ENCODE results near the gene TGFB2.

TGFB2 gene

DNA sequence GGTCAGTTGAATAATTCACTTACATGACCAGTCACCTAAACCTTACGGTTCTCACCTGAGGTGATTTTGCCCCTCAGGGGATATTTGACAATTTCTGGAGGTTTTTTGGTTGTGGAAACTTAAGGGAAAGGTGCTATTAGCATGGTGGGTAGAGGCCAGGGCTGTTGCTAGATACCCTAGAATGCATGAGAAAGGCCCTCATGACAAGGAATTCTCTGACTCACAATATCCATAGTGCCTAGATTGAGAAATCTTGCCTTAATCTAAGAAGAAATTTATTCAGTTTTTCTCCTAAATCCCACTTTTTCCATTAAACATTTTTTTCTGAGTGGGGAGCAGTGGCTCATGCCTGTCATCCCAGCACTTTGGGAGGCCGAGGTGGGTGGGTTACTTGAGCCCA, 119.7 kb downstream of the TGFB2 start:
- H3K4me1 ChIP-seq (ENCODE audit: control insufficient read depth in 5 of 5, insufficient read depth in 5 of 5, low read length in 5 of 5) = peaks cover 2 to 33% (median 24%) of the 10 kb centered on the region in 5 donors
- no peak overlapping the region for H3K9ac ChIP-seq (ENCODE audit: low read length in 5 of 5)
- no peak overlapping the region for H3K4me3 ChIP-seq (ENCODE audit: low read depth in 1 of 5, low read length in 5 of 5)
- H3K36me3 ChIP-seq (ENCODE audit: control insufficient read depth in 5 of 5, insufficient read depth in 5 of 5, low read length in 5 of 5) = no peaks in the 10 kb centered on the region
- H3K27ac ChIP-seq (ENCODE audit: low read depth, low read length) = no peak overlapping the region
- no peaks in the 10 kb centered on the region for H3K9me3 ChIP-seq (ENCODE audit: control insufficient read depth in 5 of 5, low read length in 5 of 5)
- H3K27me3 ChIP-seq (ENCODE audit: control insufficient read depth in 5 of 5, insufficient read depth in 4 of 5, low read length in 5 of 5) = no peaks in the 10 kb centered on the region

- H3K27me3 ChIP-seq (ENCODE audit: control insufficient read depth in 5 of 5, insufficient read depth in 4 of 5, low read length in 5 of 5) = no peaks in the 10 kb centered on the region
- no peak overlapping the region for H3K27ac ChIP-seq (ENCODE audit: low read depth, low read length)
- H3K36me3 ChIP-seq (ENCODE audit: control insufficient read depth in 5 of 5, insufficient read depth in 5 of 5, low read length in 5 of 5) = no peaks in the 10 kb centered on the region
- H3K9ac ChIP-seq (ENCODE audit: low read length in 5 of 5) = no peak overlapping the region
- no peaks in the 10 kb centered on the region for H3K9me3 ChIP-seq (ENCODE audit: control insufficient read depth in 5 of 5, low read length in 5 of 5)
- peaks cover 0 to 25% (median 16%) of the 10 kb centered on the region in 5 donors for H3K4me1 ChIP-seq (ENCODE audit: control insufficient read depth in 5 of 5, insufficient read depth in 5 of 5, low read length in 5 of 5)
- H3K4me3 ChIP-seq (ENCODE audit: low read depth in 1 of 5, low read length in 5 of 5) = no peak overlapping the region
Observed at GRCh38 chr1:218466341-218467010, 121.3 kb downstream of the TGFB2 start.

- no peak overlapping the region for H3K9ac ChIP-seq (ENCODE audit: low read length in 5 of 5)
- no peak overlapping the region for H3K4me3 ChIP-seq (ENCODE audit: low read depth in 1 of 5, low read length in 5 of 5)
- H3K27me3 ChIP-seq (ENCODE audit: control insufficient read depth in 5 of 5, insufficient read depth in 4 of 5, low read length in 5 of 5) = no peaks in the 10 kb centered on the region
- H3K36me3 ChIP-seq (ENCODE audit: control insufficient read depth in 5 of 5, insufficient read depth in 5 of 5, low read length in 5 of 5) = no peaks in the 10 kb centered on the region
- H3K4me1 ChIP-seq (ENCODE audit: control insufficient read depth in 5 of 5, insufficient read depth in 5 of 5, low read length in 5 of 5) = peaks cover 0 to 21% (median 15%) of the 10 kb centered on the region in 5 donors
- no peak overlapping the region for H3K27ac ChIP-seq (ENCODE audit: low read depth, low read length)
- H3K9me3 ChIP-seq (ENCODE audit: control insufficient read depth in 5 of 5, low read length in 5 of 5) = no peaks in the 10 kb centered on the region
Observed at GRCh38 chr1:218467101-218468072, 122.3 kb downstream of the TGFB2 start.

- H3K27me3 ChIP-seq (ENCODE audit: control insufficient read depth in 5 of 5, insufficient read depth in 4 of 5, low read length in 5 of 5) = no peaks in the 10 kb centered on the region
- no peaks in the 10 kb centered on the region for H3K9me3 ChIP-seq (ENCODE audit: control insufficient read depth in 5 of 5, low read length in 5 of 5)
- H3K36me3 ChIP-seq (ENCODE audit: control insufficient read depth in 5 of 5, insufficient read depth in 5 of 5, low read length in 5 of 5) = no peaks in the 10 kb centered on the region
- no peak overlapping the region for H3K9ac ChIP-seq (ENCODE audit: low read length in 5 of 5)
- no peak overlapping the region for H3K27ac ChIP-seq (ENCODE audit: low read depth, low read length)
- H3K4me3 ChIP-seq (ENCODE audit: low read depth in 1 of 5, low read length in 5 of 5) = no peak overlapping the region
- peaks cover 0 to 15% (median 2%) of the 10 kb centered on the region in 5 donors for H3K4me1 ChIP-seq (ENCODE audit: control insufficient read depth in 5 of 5, insufficient read depth in 5 of 5, low read length in 5 of 5)
Observed at GRCh38 chr1:218468711-218469110, 123.6 kb downstream of the TGFB2 start.

DNA sequence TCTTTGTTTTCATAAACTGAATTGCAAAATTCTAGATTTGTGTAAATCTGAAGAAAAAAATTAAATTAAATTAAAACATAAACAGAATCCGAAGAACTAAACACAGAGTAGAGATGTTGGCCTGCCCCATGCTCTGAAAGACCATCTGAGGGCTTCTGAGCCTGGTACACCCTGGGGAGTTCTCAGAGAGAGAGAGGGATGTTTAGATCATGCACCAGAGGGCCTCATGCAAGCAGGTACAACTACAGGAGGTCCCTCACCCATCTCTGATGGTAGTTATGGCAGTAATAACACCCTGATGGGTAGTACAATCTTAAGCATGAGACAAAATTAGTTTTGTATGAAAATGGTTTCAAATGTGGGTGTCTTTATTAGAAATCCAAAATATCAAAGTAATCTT, 127.7 kb downstream of the TGFB2 start:
- Histone ChIP-seq H3K36me3 (ENCODE audit: control insufficient read depth in 5 of 5, insufficient read depth in 5 of 5, low read length in 5 of 5) (no peaks in the 10 kb centered on the region), H3K27me3 (ENCODE audit: control insufficient read depth in 5 of 5, insufficient read depth in 4 of 5, low read length in 5 of 5) (no peaks in the 10 kb centered on the region)

DNA sequence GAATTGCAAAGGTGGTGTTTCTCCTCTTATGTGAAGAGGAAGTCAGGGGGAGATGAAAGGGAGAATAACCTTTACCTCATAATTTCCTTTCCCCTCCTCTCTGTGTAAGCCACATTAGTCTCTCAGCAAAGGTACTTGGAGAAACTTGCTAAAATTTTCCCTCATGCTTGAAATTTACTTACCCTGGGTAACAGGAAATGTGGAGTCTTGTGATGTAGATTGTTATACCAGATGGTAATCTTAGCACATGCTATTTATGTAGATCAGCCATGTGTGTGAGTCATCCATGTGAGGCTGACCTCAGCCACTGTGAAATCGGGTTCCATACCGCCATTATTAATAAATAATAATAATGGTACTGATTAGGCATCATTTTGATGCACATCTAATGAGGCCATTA, 128.4 kb downstream of the TGFB2 start:
- peaks cover 0 to 7% (median 0%) of the 10 kb centered on the region in 5 donors for H3K4me1 ChIP-seq (ENCODE audit: control insufficient read depth in 5 of 5, insufficient read depth in 5 of 5, low read length in 5 of 5)
- H3K27me3 ChIP-seq (ENCODE audit: control insufficient read depth in 5 of 5, insufficient read depth in 4 of 5, low read length in 5 of 5) = no peaks in the 10 kb centered on the region
- H3K36me3 ChIP-seq (ENCODE audit: control insufficient read depth in 5 of 5, insufficient read depth in 5 of 5, low read length in 5 of 5) = no peaks in the 10 kb centered on the region
- no peak overlapping the region for H3K9ac ChIP-seq (ENCODE audit: low read length in 5 of 5)
- no peak overlapping the region for H3K4me3 ChIP-seq (ENCODE audit: low read depth in 1 of 5, low read length in 5 of 5)
- no peaks in the 10 kb centered on the region for H3K9me3 ChIP-seq (ENCODE audit: control insufficient read depth in 5 of 5, low read length in 5 of 5)
- no peak overlapping the region for H3K27ac ChIP-seq (ENCODE audit: low read depth, low read length)

More for the DNA sequence above, 127.7 kb downstream of the TGFB2 start:
- no peak overlapping the region for H3K9ac ChIP-seq (ENCODE audit: low read length in 5 of 5)
- H3K4me1 ChIP-seq (ENCODE audit: control insufficient read depth in 5 of 5, insufficient read depth in 5 of 5, low read length in 5 of 5) = peaks cover 0 to 7% (median 0%) of the 10 kb centered on the region in 5 donors
- no peak overlapping the region for H3K27ac ChIP-seq (ENCODE audit: low read depth, low read length)
- no peak overlapping the region for H3K4me3 ChIP-seq (ENCODE audit: low read depth in 1 of 5, low read length in 5 of 5)
- H3K9me3 ChIP-seq (ENCODE audit: control insufficient read depth in 5 of 5, low read length in 5 of 5) = no peaks in the 10 kb centered on the region

DNA sequence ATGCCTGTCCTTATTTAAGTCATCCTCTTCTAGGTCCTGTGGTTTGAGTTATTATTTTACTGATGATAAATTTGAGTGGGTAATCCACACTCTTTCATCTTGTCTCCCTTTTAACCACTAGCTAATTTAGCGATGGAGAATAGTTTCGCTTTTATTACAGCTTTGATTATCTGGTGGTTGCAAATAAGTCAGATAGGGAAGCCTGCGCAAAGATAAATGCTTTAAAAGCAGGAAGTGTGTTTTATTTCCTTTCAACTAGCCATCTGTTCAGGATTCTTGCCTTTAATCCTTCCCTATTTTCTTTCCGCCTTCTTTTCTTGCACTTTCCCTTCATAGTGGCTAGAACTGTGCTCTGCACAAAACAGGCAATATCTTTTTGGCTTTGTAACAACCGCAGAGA, 129.0 kb downstream of the TGFB2 start:
- Histone ChIP-seq H3K27ac (ENCODE audit: low read depth, low read length) (no peak overlapping the region), H3K36me3 (ENCODE audit: control insufficient read depth in 5 of 5, insufficient read depth in 5 of 5, low read length in 5 of 5) (no peaks in the 10 kb centered on the region), H3K9me3 (ENCODE audit: control insufficient read depth in 5 of 5, low read length in 5 of 5) (no peaks in the 10 kb centered on the region), H3K9ac (ENCODE audit: low read length in 5 of 5) (no peak overlapping the region), H3K27me3 (ENCODE audit: control insufficient read depth in 5 of 5, insufficient read depth in 4 of 5, low read length in 5 of 5) (no peaks in the 10 kb centered on the region), H3K4me1 (ENCODE audit: control insufficient read depth in 5 of 5, insufficient read depth in 5 of 5, low read length in 5 of 5) (peaks cover 0 to 7% (median under 1%) of the 10 kb centered on the region in 5 donors), H3K4me3 (ENCODE audit: low read depth in 1 of 5, low read length in 5 of 5) (peak overlapping the region in 1 of 5 donors; percentile 29)

GRCh38 chr1:218475275-218475674, 130.1 kb downstream of the TGFB2 start:
- H3K27ac ChIP-seq (ENCODE audit: low read depth, low read length) = no peak overlapping the region
- no peaks in the 10 kb centered on the region for H3K36me3 ChIP-seq (ENCODE audit: control insufficient read depth in 5 of 5, insufficient read depth in 5 of 5, low read length in 5 of 5)
- H3K27me3 ChIP-seq (ENCODE audit: control insufficient read depth in 5 of 5, insufficient read depth in 4 of 5, low read length in 5 of 5) = no peaks in the 10 kb centered on the region
- H3K4me1 ChIP-seq (ENCODE audit: control insufficient read depth in 5 of 5, insufficient read depth in 5 of 5, low read length in 5 of 5) = peaks cover 0 to 14% (median 10%) of the 10 kb centered on the region in 5 donors
- H3K9ac ChIP-seq (ENCODE audit: low read length in 5 of 5) = no peak overlapping the region
- H3K4me3 ChIP-seq (ENCODE audit: low read depth in 1 of 5, low read length in 5 of 5) = no peak overlapping the region
- no peaks in the 10 kb centered on the region for H3K9me3 ChIP-seq (ENCODE audit: control insufficient read depth in 5 of 5, low read length in 5 of 5)

- Histone ChIP-seq H3K36me3 (ENCODE audit: control insufficient read depth in 5 of 5, insufficient read depth in 5 of 5, low read length in 5 of 5) (no peaks in the 10 kb centered on the region), H3K27ac (ENCODE audit: low read depth, low read length) (no peak overlapping the region), H3K4me3 (ENCODE audit: low read depth in 1 of 5, low read length in 5 of 5) (no peak overlapping the region), H3K4me1 (ENCODE audit: control insufficient read depth in 5 of 5, insufficient read depth in 5 of 5, low read length in 5 of 5) (peaks cover 0 to 14% (median 12%) of the 10 kb centered on the region in 5 donors), H3K27me3 (ENCODE audit: control insufficient read depth in 5 of 5, insufficient read depth in 4 of 5, low read length in 5 of 5) (no peaks in the 10 kb centered on the region), H3K9me3 (ENCODE audit: control insufficient read depth in 5 of 5, low read length in 5 of 5) (no peaks in the 10 kb centered on the region), H3K9ac (ENCODE audit: low read length in 5 of 5) (no peak overlapping the region)
Observed at GRCh38 chr1:218475699-218476098, 130.6 kb downstream of the TGFB2 start.

DNA sequence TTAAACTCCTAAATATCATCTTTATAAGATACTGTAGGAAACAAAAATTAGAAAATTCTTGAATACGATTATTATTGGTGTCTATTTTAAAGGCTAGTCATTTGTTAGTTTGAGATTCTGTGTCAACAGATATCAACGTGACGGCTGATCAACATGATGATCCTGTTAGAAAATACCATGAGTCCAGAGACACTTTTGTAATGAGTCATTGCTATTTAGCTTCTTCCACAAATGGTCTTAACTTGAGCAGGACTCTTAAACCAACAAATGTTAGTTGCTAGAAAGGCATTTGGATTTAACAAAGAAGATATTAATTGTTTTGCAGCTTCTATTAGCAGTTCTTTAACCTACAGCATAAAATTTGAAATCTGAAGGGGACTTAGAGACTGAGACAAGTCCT, 131.2 kb downstream of the TGFB2 start:
- no peaks in the 10 kb centered on the region for H3K27me3 ChIP-seq (ENCODE audit: control insufficient read depth in 5 of 5, insufficient read depth in 4 of 5, low read length in 5 of 5)
- H3K36me3 ChIP-seq (ENCODE audit: control insufficient read depth in 5 of 5, insufficient read depth in 5 of 5, low read length in 5 of 5) = no peaks in the 10 kb centered on the region
- no peak overlapping the region for H3K9ac ChIP-seq (ENCODE audit: low read length in 5 of 5)
- H3K27ac ChIP-seq (ENCODE audit: low read depth, low read length) = no peak overlapping the region
- H3K9me3 ChIP-seq (ENCODE audit: control insufficient read depth in 5 of 5, low read length in 5 of 5) = no peaks in the 10 kb centered on the region
- peaks cover 0 to 19% (median 12%) of the 10 kb centered on the region in 5 donors for H3K4me1 ChIP-seq (ENCODE audit: control insufficient read depth in 5 of 5, insufficient read depth in 5 of 5, low read length in 5 of 5)
- no peak overlapping the region for H3K4me3 ChIP-seq (ENCODE audit: low read depth in 1 of 5, low read length in 5 of 5)
